K562 (cell line): ENCODE data around the gene SPAG17. TPM values are rescaled to one million over a fixed set of nuclear protein-coding genes. Genes with fewer than 3 reads are reported as not detected.

ENCODE experiments used
- ATAC-seq: fragments of 200-7000 bp; cut with Tn5 transposase; 3 replicates; pipeline ENCODE4 v1.9.1; 2020; ENCODE audit warnings: moderate library complexity
- BruUV-seq: library from RNA; stranded (reverse); fragments of 400-500 nt; replicated peaks from 2 replicates; lab custom pipeline; 2021; lab: Mats Ljungman, UMichigan
- CTCF ChIA-PET: fragments of 300-600 bp; formaldehyde crosslinking; extraction: SDS; loops from one replicate; lab custom pipeline; 2021; ENCODE audit warnings: low intra/inter-chr PET ratio; lab: Yijun Ruan, JAX
- POLR2A ChIA-PET: fragments of 300-600, 350-650 bp; sonication (Branson Sonifier 250); formaldehyde crosslinking; extraction: SDS; loops from one replicate; lab custom pipeline; 2021; ENCODE audit warnings: antibody characterized with exemption, inconsistent platforms; lab: Yijun Ruan, JAX
- DNase-seq, 4 experiments: peaks; one replicate each; pipeline versions ENCODE4 v3.0.0 to v3.0.0-alpha.2; 2011 to 2018; ENCODE audit warnings: low spot score in 3 of 4, mixed read lengths in 3 of 4; ENCODE audit errors: extremely low read depth in 1 of 4
- FAIRE-seq: peaks from 2 replicates; lab custom pipeline; 2011; peaks lifted over from hg19 to GRCh38; lab: Jason Lieb, UNC
- H2AFZ ChIP-seq: 2 replicates; pipeline ENCODE4 v1.6.0; 2011; ENCODE audit warnings: low read depth, low read length, control low read depth, inconsistent platforms
- H3K27ac ChIP-seq: fragments of 200-600 bp; 3 replicates; pipeline ENCODE4 v1.8.0; 2011; ENCODE audit warnings: low read depth, mild to moderate bottlenecking, control low read depth, inconsistent platforms, low read length, moderate library complexity, mixed read lengths; ENCODE audit errors: extremely low read depth
- H3K27me3 ChIP-seq, 2 experiments: fragments of 300-600 bp in 1 of 2; 2 replicates in 1 of 2; 3 replicates in 1 of 2; pipeline versions ENCODE4 v1.6.0 to v1.8.0; 2011; ENCODE audit warnings: inconsistent platforms in 2 of 2, low read length in 2 of 2, mild to moderate bottlenecking in 1 of 2, mixed read lengths in 1 of 2, moderate library complexity in 1 of 2; ENCODE audit not compliant: control insufficient read depth in 2 of 2, insufficient read depth in 2 of 2
- H3K36me3 ChIP-seq: fragments of 300-600 bp; 3 replicates; pipeline ENCODE4 v1.8.0; 2011; ENCODE audit warnings: mild to moderate bottlenecking, low read length, inconsistent platforms; ENCODE audit not compliant: control insufficient read depth, insufficient read depth
- H3K4me1 ChIP-seq, 2 experiments: fragments of 200-600 bp in 1 of 2; replicated peaks in 1 of 2; 2 replicates in 1 of 2; 3 replicates in 1 of 2; pipeline versions ENCODE4 v1.5.1 to v1.8.0; 2011; ENCODE audit warnings: inconsistent platforms in 2 of 2, low read length in 2 of 2, mild to moderate bottlenecking in 1 of 2, mixed read lengths in 1 of 2, moderate library complexity in 1 of 2; ENCODE audit not compliant: control insufficient read depth in 2 of 2, insufficient read depth in 2 of 2
- H3K4me2 ChIP-seq: 2 replicates; pipeline ENCODE4 v1.6.1; 2011; ENCODE audit warnings: low read length, control low read depth, inconsistent platforms, mixed read lengths; ENCODE audit not compliant: insufficient read depth
- H3K4me3 ChIP-seq: fragments of 200-600 bp; sonication (generic), shearing (Covaris generic); 2 replicates; pipeline ENCODE4 v1.5.1; 2016; ENCODE audit warnings: control low read depth, inconsistent platforms
- H3K79me2 ChIP-seq: fragments of 200-600 bp; 3 replicates; pipeline ENCODE4 v1.8.0; 2011; ENCODE audit warnings: low read length, inconsistent platforms; ENCODE audit not compliant: control insufficient read depth, insufficient read depth
- H3K9ac ChIP-seq, 2 experiments: 2 replicates each; pipeline versions ENCODE4 v1.6.0 to v1.6.1; 2011; ENCODE audit warnings: low read depth in 2 of 2, low read length in 2 of 2, control low read depth in 1 of 2, inconsistent platforms in 1 of 2, mild to moderate bottlenecking in 1 of 2, mixed read lengths in 1 of 2; ENCODE audit not compliant: insufficient read depth in 1 of 2
- H3K9me1 ChIP-seq: one replicate; pipeline ENCODE4 v1.6.0; 2011; ENCODE audit warnings: inconsistent platforms, mild to moderate bottlenecking, low read length, moderate library complexity; ENCODE audit not compliant: control insufficient read depth, insufficient read depth
- H3K9me3 ChIP-seq: replicated peaks from 2 replicates; pipeline ENCODE4 v1.5.1; 2011; ENCODE audit warnings: low read depth, low read length, inconsistent platforms; ENCODE audit not compliant: control insufficient read depth, insufficient read depth
- H4K20me1 ChIP-seq: replicated peaks from 2 replicates; pipeline ENCODE4 v1.6.1; 2011; ENCODE audit warnings: low read length, inconsistent platforms, mixed read lengths; ENCODE audit not compliant: control insufficient read depth, insufficient read depth
- AFF4 ChIP-seq: sonication (generic); formaldehyde crosslinking; IDR thresholded peaks from 2 replicates; pipeline ENCODE4 v1.8.0; 2023; ENCODE audit warnings: mild to moderate bottlenecking, missing genetic modification reagents
- ATF3 ChIP-seq, 2 experiments: fragments of 450-650 bp in 1 of 2; sonication (generic) in 1 of 2; formaldehyde crosslinking in 1 of 2; IDR thresholded peaks in 1 of 2; conservative IDR thresholded peaks in 1 of 2; 2 replicates each; pipeline versions ENCODE4 v1.6.1 to v1.8.1; 2016 to 2023; ENCODE audit warnings: mild to moderate bottlenecking in 2 of 2, moderate library complexity in 2 of 2, inconsistent platforms in 1 of 2, missing genetic modification reagents in 1 of 2
- BCL6 ChIP-seq: fragments of 250-450 bp; sonication (Bioruptor Pico); IDR thresholded peaks from 2 replicates; pipeline ENCODE4 v1.4.0; 2020
- CBX5 ChIP-seq: IDR thresholded peaks from 2 replicates; pipeline ENCODE4 v1.6.1; 2014; ENCODE audit warnings: low read depth, borderline replicate concordance
- EP300 ChIP-seq: IDR thresholded peaks from 2 replicates; pipeline ENCODE4 v1.6.1; 2012; ENCODE audit warnings: low read length, improper control_type of control experiment
- FOXP1 ChIP-seq: sonication (generic); formaldehyde crosslinking; IDR thresholded peaks from 2 replicates; pipeline ENCODE4 v1.8.0; 2022; ENCODE audit warnings: mild to moderate bottlenecking, missing genetic modification reagents
- HSF4 ChIP-seq: fragments of 250-450 bp; sonication (Bioruptor Pico); IDR thresholded peaks from 2 replicates; pipeline ENCODE4 v2.1.2; 2022; ENCODE audit warnings: mild to moderate bottlenecking, moderate library complexity, borderline replicate concordance
- KLF13 ChIP-seq: fragments of 450-650 bp; IDR thresholded peaks from 2 replicates; pipeline ENCODE4 v1.6.1; 2016; ENCODE audit warnings: missing genetic modification characterization, low read depth, mild to moderate bottlenecking, missing compliant biosample characterization, moderate library complexity, borderline replicate concordance
- RB1 ChIP-seq: fragments of 450-650 bp; IDR thresholded peaks from 2 replicates; pipeline ENCODE4 v1.6.1; 2017; ENCODE audit warnings: low read depth, mild to moderate bottlenecking
- SRSF9 ChIP-seq: fragments of 200-400 bp; formaldehyde crosslinking; IDR thresholded peaks from 2 replicates; pipeline ENCODE4 v1.6.1; 2017; ENCODE audit warnings: low read depth, low read length, borderline replicate concordance
- STAG1 ChIP-seq: sonication (generic); formaldehyde crosslinking; IDR thresholded peaks from 2 replicates; pipeline ENCODE4 v1.5.0; 2020; ENCODE audit warnings: missing genetic modification reagents, borderline replicate concordance
- TAL1 ChIP-seq: fragments of 450-650 bp; IDR thresholded peaks from 2 replicates; pipeline ENCODE4 v1.6.1; 2016; ENCODE audit warnings: mild to moderate bottlenecking
- TEAD4 ChIP-seq, 2 experiments: sonication (generic) in 1 of 2; formaldehyde crosslinking in 1 of 2; IDR thresholded peaks; 2 replicates each; pipeline versions ENCODE4 v1.6.1 to v1.8.0; 2012 to 2022; ENCODE audit warnings: borderline replicate concordance in 1 of 2, inconsistent platforms in 1 of 2, low read length in 1 of 2, mild to moderate bottlenecking in 1 of 2, missing genetic modification reagents in 1 of 2
- ZBTB17 ChIP-seq: fragments of 450-650 bp; formaldehyde crosslinking; IDR thresholded peaks from 2 replicates; pipeline ENCODE4 v1.4.0; 2020; ENCODE audit warnings: mild to moderate bottlenecking
- ZNF224 ChIP-seq: sonication (generic); formaldehyde crosslinking; IDR thresholded peaks from 2 replicates; pipeline ENCODE4 v1.8.0; 2022; ENCODE audit warnings: mild to moderate bottlenecking, missing genetic modification reagents
- ZNF239 ChIP-seq: fragments of 250-450 bp; sonication (Bioruptor Pico); IDR thresholded peaks from 2 replicates; pipeline ENCODE4 v1.4.0; 2020; ENCODE audit warnings: mild to moderate bottlenecking
- ZNF384 ChIP-seq: IDR thresholded peaks from 2 replicates; pipeline ENCODE4 v1.6.1; 2012; ENCODE audit warnings: low read depth, low read length, improper control_type of control experiment
- ZNF75A ChIP-seq: fragments of 450-650 bp; formaldehyde crosslinking; IDR thresholded peaks from 2 replicates; pipeline ENCODE4 v1.4.0; 2020; ENCODE audit warnings: mild to moderate bottlenecking
- ZZZ3 ChIP-seq: fragments of 450-650 bp; IDR thresholded peaks from 2 replicates; pipeline ENCODE4 v1.6.1; 2016; ENCODE audit warnings: antibody characterized with exemption, mild to moderate bottlenecking, moderate library complexity
- WGBS: fragments of 100-300 bp; shearing (Covaris generic); methylation state at CpG from one replicate; pipeline ENCODE4 v1.1.6; 2016; ENCODE audit warnings: low coverage, mixed read lengths; ENCODE audit not compliant: insufficient coverage; ENCODE audit errors: missing lambda C conversion rate; 5-methylcytosine and 5-hydroxymethylcytosine counted together
- in situ Hi-C: fragments of 300-500 bp; cut with MboI; formaldehyde crosslinking; loops from 4 replicates; pipeline ENCODE4 v1.15.0; 2018; ENCODE audit warnings: inconsistent platforms, mixed read lengths
- intact Hi-C: fragments of 100-400 bp; cut with micrococcal nuclease; formaldehyde crosslinking; loops from 2 replicates; pipeline ENCODE4 v1.14.2; 2022
- polyA plus RNA-seq, 8 experiments: library from polyadenylated mRNA; depleted of rRNA in 4 of 8; stranded (reverse) in 5 of 8; unstranded in 3 of 8; fragments of >200 nt; fragmentation: Nextera tagmentation in 2 of 8; fragmentation: Illumina TruSeq in 1 of 8; extraction: Ambion mirVana in 2 of 8; extraction: Trizol in 1 of 8; gene quantifications; 2 replicates each; pipeline versions ENCODE4 v1.2.1 to v1.2.3, GENCODE V29; 2011 to 2014; ENCODE audit warnings: inconsistent platforms in 1 of 8, missing spikeins in 1 of 8
- total RNA-seq, 7 experiments: library from RNA; depleted of rRNA in 6 of 7; stranded (reverse); fragments of >200 nt in 6 of 7; fragmentation: Illumina TruSeq in 2 of 7; extraction: Trizol in 2 of 7; gene quantifications; 2 replicates each; pipeline versions ENCODE4 v1.2.1 to v1.2.3, GENCODE V29; 2011 to 2021; ENCODE audit warnings: low replicate concordance in 1 of 7

Gene SPAG17
- total and polyA plus RNA-seq, 9 of the 15 experiments (the other 6 are each of a cell fraction or from before 2014, with no cell fraction given), result 0.07 to 2.1 (median 1.5) TPM

- 3% methylated on average over 8 of the region's 8 CpGs for WGBS
- Histone ChIP-seq H3K79me2 (no peaks in the 10 kb centered on the region), H3K4me3 (no peak overlapping the region), H3K4me1 (no peaks in the 10 kb centered on the region), H3K9me3 (no peaks in the 10 kb centered on the region), H4K20me1 (no peaks in the 10 kb centered on the region), H3K36me3 (no peaks in the 10 kb centered on the region), H2AFZ (no peak overlapping the region), H3K9me1 (no peaks in the 10 kb centered on the region), H3K9ac (no peak overlapping the region), H3K27me3 (no peaks in the 10 kb centered on the region), H3K27ac (no peak overlapping the region), H3K4me2 (no peak overlapping the region)
- BruUV-seq, result no TSS peak
- TF ChIP-seq BCL6 (CRISPR knock-in tag), result no peak
- TF ChIP-seq ATF3 (IDR thresholded peaks at IDR 0.05), result no peak
- TF ChIP-seq ATF3 (CRISPR knock-in tag; conservative IDR thresholded peaks at IDR 0.05), result no peak
- no peak for TF ChIP-seq SRSF9
- TF ChIP-seq CBX5, result no peak
- no peak for TF ChIP-seq STAG1 (CRISPR knock-in tag)
- no peak for TF ChIP-seq ZNF75A (CRISPR knock-in tag)
- no peak for TF ChIP-seq TEAD4 (IDR thresholded peaks at IDR 0.05; ENCODE audit: low read length)
- no peak for TF ChIP-seq TEAD4 (CRISPR knock-in tag; IDR thresholded peaks at IDR 0.05; ENCODE audit: borderline replicate concordance)
- TF ChIP-seq HSF4 (CRISPR knock-in tag), result no peak
- TF ChIP-seq ZNF384, result no peak
- TF ChIP-seq ZZZ3, result no peak
- no peak for TF ChIP-seq AFF4 (CRISPR knock-in tag)
- TF ChIP-seq ZNF224, result no peak
- no peak for TF ChIP-seq ZNF239
- TF ChIP-seq RB1, result no peak
- TF ChIP-seq TAL1, result no peak
- TF ChIP-seq FOXP1 (CRISPR knock-in tag), result no peak
- no peak for TF ChIP-seq ZBTB17 (CRISPR knock-in tag)
- no peak for TF ChIP-seq EP300
- no peak for TF ChIP-seq KLF13 (tag)
- FAIRE-seq (no peak), DNase-seq (no peak), ATAC-seq (no peak)
- in situ Hi-C loops (no loop called here), intact Hi-C loops (loop anchor here (5.0 kb wide), 1 partner anchor 72 kb away; no protein-coding TSS in a partner anchor)
- POLR2A ChIA-PET, result no interaction called here
- CTCF ChIA-PET, result no interaction called here
These were observed 35.2 kb downstream of the SPAG17 start for GRCh38 chr1:118149799-118150198.
